Heart left ventricle (tissue), 13 donors: ENCODE data around the gene SLX4IP.

ENCODE experiments used
- POLR2A ChIP-seq, 2 donors: fragments of 450-650 bp; IDR thresholded peaks; one replicate each; pipeline ENCODE4 v1.6.1; 2017; ENCODE audit warnings: antibody characterized with exemption in 2 of 2, mild to moderate bottlenecking in 2 of 2, moderate library complexity in 2 of 2
- TF ChIP-seq, protein P1 (sequence below), 12 donors: fragments of 200-600 bp; sonication (generic) in 4 of 12; IDR thresholded peaks; one replicate each; pipeline versions ENCODE4 v1.5.0 to v1.8.0; 2018 to 2022; ENCODE audit warnings: antibody characterized with exemption in 12 of 12, mild to moderate bottlenecking in 5 of 12
- donor health status: ischemic (EF 13 %, LVEDD 7.1; RV severe dilation, severe dysfunction).
- donor health status: DM: no; HTN: yes; CAD: no.
- donor health status: DM: no; HTN: no; CAD: no.
- donor health status: ischemic (EF 25% LVEDD 6.9; RV normal size, moderate dysfunction).
- donor health status: ischemic (EF 25% LVEDD 5.7; RV mildly dilated, moderate dysfunction).
- donor health status: ischemic (EF 35%, LVEDD 5.7; RV mildly dilated, moderate dysfunction).
- donor health status: nonischemic (EF 11% LVEDD 7.7; RV severe dilation, severe dysfunction).
- donor health status: DM: yes; HTN: yes; CAD: no.
- donor health status: PGD.
- donor health status: ischemic (EF 29% LVEDD 5.4; RV normal size, mild dysfunction).
- donor health status: nonischemic (EF 23%, LVEDD 6.1; RV moderate dilation, normal function).

DNA sequence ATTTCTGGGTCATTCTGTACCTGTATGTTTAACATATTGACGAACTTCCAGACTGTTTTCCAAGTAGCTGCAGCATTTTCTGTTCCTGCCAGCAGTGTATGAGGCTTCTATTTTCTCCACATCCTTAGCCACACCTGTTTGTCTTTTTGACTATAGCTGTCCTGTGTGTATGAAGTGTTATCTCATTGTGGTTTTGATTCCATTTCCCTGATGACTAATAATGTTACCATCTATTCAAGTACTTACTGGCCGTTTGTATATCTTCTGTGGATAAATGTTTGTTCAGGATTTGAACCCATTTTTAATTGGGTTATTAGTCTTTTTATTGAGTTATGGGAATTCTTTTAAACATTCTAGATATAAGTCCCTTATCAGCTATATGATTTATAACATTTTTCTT is 143.5 kb downstream of the SLX4IP start:
- TF ChIP-seq, protein P1, sequence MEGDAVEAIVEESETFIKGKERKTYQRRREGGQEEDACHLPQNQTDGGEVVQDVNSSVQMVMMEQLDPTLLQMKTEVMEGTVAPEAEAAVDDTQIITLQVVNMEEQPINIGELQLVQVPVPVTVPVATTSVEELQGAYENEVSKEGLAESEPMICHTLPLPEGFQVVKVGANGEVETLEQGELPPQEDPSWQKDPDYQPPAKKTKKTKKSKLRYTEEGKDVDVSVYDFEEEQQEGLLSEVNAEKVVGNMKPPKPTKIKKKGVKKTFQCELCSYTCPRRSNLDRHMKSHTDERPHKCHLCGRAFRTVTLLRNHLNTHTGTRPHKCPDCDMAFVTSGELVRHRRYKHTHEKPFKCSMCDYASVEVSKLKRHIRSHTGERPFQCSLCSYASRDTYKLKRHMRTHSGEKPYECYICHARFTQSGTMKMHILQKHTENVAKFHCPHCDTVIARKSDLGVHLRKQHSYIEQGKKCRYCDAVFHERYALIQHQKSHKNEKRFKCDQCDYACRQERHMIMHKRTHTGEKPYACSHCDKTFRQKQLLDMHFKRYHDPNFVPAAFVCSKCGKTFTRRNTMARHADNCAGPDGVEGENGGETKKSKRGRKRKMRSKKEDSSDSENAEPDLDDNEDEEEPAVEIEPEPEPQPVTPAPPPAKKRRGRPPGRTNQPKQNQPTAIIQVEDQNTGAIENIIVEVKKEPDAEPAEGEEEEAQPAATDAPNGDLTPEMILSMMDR (IDR thresholded peaks at IDR 0.05) = no peak
- no peak for TF ChIP-seq POLR2A (IDR thresholded peaks at IDR 0.05)
